ENCODE measurements around the gene TP53I11.

TP53I11 gene, protein sequence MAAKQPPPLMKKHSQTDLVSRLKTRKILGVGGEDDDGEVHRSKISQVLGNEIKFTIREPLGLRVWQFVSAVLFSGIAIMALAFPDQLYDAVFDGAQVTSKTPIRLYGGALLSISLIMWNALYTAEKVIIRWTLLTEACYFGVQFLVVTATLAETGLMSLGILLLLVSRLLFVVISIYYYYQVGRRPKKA

DNA sequence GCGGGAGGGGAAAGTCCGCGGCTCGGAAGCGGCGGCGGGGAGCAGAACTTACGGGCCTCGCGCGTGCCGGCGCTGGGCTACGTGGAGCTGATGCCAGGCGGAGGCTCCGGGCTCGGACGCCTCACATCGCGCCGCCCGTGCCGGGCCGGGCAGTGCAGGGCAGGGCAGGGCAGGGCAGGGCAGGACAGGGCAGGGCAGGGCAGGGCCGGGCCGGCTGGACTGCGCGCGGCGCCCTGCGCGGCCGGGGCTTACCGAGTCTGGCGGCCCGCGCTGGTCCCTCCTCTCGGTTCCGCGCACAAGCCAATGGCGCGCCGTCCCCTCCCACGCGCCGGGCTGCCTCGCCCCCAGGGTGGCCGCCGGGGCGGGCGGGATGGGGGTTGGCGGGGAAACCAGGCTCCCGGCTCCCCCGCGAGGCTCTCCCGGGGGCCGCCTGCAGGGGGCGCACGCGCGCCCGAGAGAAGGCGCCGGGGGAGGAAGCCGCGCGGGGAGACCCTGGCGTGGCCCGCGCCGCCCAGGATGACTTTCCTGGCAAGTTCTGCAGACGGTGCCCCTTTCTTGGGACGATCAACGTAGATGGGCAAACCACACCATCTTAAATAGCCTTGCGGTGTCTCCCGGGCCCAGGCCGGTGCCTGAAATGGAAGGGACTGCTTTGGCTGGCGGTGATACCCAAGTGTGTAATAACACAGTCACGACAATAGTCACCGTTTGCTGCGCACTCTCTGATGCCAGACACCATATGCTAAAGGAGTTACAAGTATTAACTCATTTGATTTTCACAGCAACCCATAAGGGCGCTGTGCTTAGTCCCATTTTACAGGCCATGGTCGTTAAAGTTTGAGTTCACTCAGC lies at the start of gene TP53I11:
TP53I11 (minus strand) TSS at position 259 of the 852 bp plus-strand sequence. CDS start 12,548 bp downstream, outside the sequence.
- in situ Hi-C loops (cut with MboI; ENCODE audit: low sequenced_read_pairs) = no loop called here

DNA sequence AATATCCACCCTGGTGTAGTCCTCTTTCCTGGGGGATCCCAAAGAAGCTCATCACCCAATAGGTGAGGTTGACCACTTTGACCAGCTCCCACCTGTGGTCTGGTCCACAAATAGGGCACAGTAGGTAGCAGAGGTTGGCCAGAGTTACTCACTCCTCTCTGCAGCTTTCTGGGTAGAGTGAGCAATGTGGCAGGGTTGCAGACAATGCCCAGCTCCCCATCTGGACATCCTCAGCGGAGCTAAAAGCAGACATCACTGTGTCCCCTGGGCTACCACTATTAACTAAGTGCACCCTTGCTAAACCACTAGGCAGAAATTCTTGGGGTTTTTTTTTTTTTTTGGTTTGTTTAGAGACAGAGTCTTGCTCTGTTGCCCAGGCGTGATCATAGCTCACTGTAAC lies 48.4 kb upstream of the TP53I11 start:
- in situ Hi-C loops (cut with MboI; ENCODE audit: low sequenced_read_pairs) = no loop called here

DNA sequence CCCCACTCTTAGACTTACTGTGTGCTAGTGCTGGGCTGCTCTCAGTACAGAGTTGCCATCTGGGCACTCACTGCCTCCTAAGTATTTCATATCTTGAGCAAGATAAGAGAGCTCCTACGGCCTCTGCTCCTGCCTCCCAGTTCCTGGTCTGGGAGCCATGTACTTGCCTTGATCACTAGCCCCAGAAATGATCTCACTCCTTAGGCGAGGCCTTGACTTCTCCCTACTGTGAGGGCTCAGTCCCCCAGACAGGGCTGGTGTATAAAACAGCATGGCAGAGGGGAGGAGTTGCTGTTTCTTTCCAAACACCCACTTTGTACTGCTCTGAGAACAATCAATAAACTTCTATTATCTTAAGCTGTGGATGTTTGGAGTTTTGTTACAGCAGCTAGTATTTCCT lies 47.4 kb upstream of the TP53I11 start:
- in situ Hi-C loops (cut with MboI; ENCODE audit: low sequenced_read_pairs) = no loop called here

- in situ Hi-C loops (cut with MboI; ENCODE audit: low sequenced_read_pairs) = no loop called here
Measured at GRCh38 chr11:44997566-44997965, 46.9 kb upstream of the TP53I11 start.

DNA sequence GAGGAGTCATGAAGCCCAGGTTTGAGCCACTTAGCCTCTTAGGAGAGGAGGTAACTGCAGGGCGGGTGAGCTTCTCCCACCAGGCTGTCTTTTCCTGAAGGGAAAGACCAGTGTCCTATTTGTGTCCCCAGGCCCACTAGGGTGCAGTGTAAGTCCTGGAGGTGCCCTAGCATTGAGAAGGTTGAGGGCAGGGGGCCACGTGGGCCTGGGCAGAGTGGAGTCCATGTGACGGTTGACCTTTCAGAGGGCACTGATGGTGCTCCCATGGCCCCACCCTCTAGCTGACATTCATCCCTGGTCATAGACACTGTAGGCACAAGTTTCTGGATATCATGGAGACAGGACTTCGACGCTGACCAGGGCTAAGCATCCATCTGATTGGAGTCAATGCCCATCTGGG lies 44.1 kb upstream of the TP53I11 start:
- in situ Hi-C loops (cut with MboI; ENCODE audit: low sequenced_read_pairs) = no loop called here

- in situ Hi-C loops (cut with MboI; ENCODE audit: low sequenced_read_pairs) = no loop called here
Measured at GRCh38 chr11:44993971-44994704, 43.5 kb upstream of the TP53I11 start.

- in situ Hi-C loops (cut with MboI; ENCODE audit: low sequenced_read_pairs) = no loop called here
Measured at GRCh38 chr11:44992774-44993173, 42.1 kb upstream of the TP53I11 start.

- in situ Hi-C loops (cut with MboI; ENCODE audit: low sequenced_read_pairs) = no loop called here
Measured at GRCh38 chr11:44992181-44992582, 41.5 kb upstream of the TP53I11 start.

GRCh38 chr11:44990665-44991064 lies 40.0 kb upstream of the TP53I11 start:
- in situ Hi-C loops (cut with MboI; ENCODE audit: low sequenced_read_pairs) = no loop called here

DNA sequence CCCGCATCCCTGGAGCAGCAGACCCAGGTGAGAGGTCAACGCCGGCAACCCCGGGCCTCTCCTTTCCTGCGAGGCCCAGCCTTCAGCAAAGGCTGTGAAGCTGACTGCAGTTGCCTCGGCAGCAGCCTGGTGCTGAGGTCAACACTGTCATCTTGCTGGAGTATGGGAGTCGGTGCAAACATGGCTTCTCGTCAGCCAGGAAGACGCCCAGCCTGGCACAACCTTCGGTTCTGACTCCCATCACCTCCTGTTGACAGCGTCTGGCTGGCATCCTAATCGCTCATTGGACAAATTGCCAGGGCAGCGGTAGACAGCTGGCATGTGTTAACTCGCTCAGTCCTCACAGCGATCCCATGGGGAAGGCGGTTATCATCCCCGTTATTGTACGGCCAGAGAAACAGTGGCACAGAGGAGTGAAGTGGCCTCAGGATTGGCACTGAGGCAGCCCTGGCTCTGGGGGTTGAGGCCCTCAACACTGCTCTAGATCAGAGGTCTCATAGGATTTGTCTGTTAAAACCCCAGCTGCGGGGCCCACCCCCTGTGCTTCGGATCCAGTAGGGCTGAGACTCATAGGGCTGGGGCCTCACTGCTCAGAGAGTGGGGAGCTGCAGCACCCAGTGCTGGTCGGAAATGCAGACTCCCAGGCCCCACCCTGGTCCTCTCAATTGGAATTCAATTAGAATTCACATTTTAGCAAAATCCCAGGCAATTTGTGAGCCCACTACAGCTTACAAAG lies 39.3 kb upstream of the TP53I11 start:
- in situ Hi-C loops (cut with MboI; ENCODE audit: low sequenced_read_pairs) = no loop called here

DNA sequence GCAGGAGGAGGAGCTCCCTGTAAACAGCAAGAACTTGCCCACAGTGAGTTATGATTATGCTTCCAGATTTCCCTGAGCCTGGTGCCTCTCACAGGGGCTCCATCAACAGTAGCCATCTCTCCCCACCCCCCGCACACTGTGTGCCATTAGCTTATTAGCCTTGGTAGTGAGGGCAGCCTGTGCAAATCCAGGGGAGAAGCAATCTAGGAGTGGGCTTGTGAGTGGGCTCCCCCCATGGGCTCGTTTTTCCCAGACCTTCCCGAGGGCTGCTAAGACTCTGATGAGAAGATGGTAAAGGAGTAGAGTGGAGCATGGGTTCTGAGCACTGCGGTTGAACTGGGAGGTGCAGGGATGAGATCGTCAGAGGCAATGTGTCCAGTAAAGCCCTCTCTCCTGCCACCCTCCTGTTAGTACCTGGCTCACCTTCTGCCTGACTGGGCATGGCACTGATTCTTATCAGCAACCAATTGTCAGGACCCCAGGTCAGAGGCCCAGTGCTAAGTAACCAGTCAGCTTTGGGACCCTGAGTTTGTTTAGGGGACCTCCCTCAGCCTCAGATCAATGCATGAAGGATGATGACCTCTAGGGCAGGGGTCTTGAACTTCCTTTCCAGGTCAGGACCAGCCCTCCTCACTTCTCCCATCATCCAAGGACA lies 38.4 kb upstream of the TP53I11 start:
- in situ Hi-C loops (cut with MboI; ENCODE audit: low sequenced_read_pairs) = no loop called here

DNA sequence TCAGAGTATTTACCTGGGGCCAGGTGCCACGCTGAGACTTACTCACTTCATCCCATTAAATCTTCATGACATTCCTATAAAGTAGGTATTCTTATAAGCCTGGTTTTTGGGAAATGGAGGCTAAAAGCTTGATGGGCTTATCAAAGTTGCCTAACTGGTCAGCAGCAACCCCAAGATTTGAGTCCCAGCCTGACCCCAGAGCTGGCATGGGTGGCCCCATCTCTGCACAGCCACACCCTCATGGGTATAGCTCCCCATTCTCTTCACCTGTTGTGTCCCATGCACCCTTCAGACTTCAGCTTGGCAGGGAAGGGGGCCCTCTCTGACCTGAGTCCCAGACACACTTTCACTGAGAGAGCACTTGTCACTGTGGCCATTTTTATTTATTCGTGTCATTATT lies 37.4 kb upstream of the TP53I11 start:
- in situ Hi-C loops (cut with MboI; ENCODE audit: low sequenced_read_pairs) = no loop called here

DNA sequence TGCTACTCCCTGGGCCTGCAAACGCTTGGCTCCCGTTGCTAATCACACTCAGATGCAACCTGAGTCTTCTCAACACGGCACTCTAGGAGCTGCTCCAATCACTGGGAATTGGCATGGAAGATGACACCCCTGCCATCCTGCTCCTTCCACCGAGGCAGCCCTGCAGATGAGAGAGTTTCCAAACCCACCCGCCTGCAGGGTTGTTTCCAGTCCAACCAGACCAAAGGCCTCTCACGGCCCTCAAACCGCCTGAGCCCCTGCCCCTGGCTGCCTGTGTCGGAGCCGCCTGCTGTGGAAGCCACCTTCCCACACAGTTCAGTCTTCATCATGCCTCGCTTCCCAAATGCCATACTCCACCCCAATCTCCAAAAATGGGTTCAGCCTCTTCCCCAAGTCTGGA lies 36.8 kb upstream of the TP53I11 start:
- in situ Hi-C loops (cut with MboI; ENCODE audit: low sequenced_read_pairs) = no loop called here

DNA sequence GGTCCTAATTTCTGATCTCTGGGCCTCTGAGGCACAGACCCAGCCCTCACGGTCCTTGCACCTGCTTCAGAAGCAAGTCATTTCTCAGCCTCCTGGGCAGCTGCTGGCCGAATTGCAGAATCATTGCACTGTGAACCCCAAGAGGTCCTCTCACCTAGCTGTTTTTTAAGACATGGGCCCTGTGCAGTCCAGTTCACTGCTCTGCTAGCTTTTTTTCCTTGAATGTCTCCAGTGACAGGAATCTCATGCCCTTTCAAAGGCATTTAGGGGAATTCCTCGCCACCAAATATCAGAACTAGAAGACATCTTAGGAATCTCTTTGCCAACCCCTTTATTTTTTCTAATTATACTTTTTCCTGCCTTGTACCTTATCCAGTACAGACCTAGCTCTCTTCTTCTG lies 35.6 kb upstream of the TP53I11 start:
- in situ Hi-C loops (cut with MboI; ENCODE audit: low sequenced_read_pairs) = no loop called here

GRCh38 chr11:44985721-44986120 lies 35.0 kb upstream of the TP53I11 start:
- in situ Hi-C loops (cut with MboI; ENCODE audit: low sequenced_read_pairs) = no loop called here

- in situ Hi-C loops (cut with MboI; ENCODE audit: low sequenced_read_pairs) = no loop called here
Measured at GRCh38 chr11:44983786-44984185, 33.1 kb upstream of the TP53I11 start.

DNA sequence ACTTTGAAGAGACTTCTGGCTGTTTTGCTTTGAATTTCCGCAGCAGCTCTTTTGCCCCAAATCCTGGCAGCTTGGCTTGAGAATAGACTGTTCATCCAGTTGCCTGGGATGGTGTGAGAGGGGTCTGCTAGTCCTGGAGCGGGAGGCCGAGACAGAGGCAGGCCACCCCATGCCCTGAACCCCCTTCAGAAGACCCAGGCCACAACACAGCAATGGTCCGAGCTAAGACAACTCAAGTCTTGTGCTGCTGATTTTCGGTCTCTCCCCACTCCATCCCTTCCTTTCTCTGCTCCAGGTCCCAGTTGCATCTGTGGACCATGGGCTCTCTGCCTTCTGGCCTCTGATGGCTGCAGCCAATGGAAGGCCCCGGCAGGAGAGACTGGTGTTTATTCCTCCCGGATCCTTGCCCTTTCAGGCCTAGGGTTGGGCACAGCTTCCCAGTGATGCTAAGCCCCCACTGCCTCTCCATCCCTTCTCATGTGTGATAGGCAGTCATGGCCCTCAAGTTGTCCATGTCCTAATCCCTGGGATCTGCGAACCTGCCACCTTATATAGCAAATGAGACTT lies 31.9 kb upstream of the TP53I11 start:
- in situ Hi-C loops (cut with MboI; ENCODE audit: low sequenced_read_pairs) = no loop called here

DNA sequence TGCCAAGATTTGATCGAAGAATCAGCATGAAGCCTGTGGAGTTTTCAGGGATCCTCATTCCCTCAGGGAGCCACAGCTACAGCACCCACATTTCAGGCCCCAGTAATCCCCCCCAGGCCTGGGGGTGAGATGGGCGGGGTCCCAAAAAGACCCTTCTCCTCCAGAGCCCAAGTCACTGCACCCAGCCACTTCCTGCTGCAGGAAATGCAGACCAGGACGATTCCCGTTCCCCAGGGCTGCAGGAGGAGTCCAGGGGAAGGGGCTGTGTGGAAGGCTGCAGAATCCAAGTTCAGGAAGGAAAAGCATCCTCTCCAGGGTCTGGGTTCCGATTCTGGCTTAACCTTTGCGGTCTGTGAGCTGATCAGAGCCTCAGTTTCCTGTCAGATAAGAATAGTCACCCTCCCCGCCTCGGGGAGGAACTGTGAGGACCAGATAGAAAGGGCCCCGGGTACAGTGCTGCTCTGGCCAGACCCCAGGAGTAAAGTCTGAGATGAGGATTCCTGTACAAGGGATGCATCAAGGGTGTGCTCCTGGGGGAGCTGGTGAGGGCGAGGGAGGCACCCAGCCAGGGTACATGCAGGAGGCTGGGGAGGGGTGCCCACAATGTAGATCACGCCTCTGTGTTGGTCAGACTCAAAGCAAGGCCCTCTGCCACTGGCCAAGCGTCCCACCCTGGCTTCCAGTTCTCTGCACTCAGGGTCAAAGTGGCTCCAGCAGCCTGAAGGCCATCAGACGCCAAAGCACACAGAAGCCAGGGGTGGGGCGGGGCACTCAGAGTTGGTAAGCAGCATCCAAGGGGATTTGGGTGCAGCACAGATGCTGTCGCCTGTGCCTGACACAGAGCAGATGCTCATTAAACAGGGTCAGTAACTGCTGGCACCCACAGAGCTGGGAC lies 30.1 kb upstream of the TP53I11 start:
- in situ Hi-C loops (cut with MboI; ENCODE audit: low sequenced_read_pairs) = no loop called here

Data from HL-60/S4 treated with retinoic acid at 250 ng/mL for 4 days and 3 days (cell line).